GM12878 (cell line): ENCODE data around the gene SLC11A1. TPM values are rescaled to one million over a fixed set of nuclear protein-coding genes. Genes with fewer than 3 reads are reported as not detected.

Source experiments
- ATAC-seq: fragments of 200-7000 bp; cut with Tn5 transposase; 3 replicates; pipeline ENCODE4 v1.9.1; 2020; ENCODE audit warnings: mild to moderate bottlenecking, moderate library complexity
- BruUV-seq: library from RNA; stranded (reverse); fragments of 400-500 nt; replicated peaks from 2 replicates; lab custom pipeline; 2021; lab: Mats Ljungman, UMichigan
- CTCF ChIA-PET: fragments of 300-600 bp; sonication (Branson Sonifier 250); formaldehyde crosslinking; extraction: SDS; loops from one replicate; lab custom pipeline; 2021; ENCODE audit warnings: inconsistent platforms; lab: Yijun Ruan, JAX
- POLR2A ChIA-PET: fragments of 350-600 bp; formaldehyde crosslinking; extraction: SDS; loops from one replicate; lab custom pipeline; 2021; ENCODE audit warnings: inconsistent platforms; lab: Charles Lee
- RAD21 ChIA-PET: fragments of 300-600 bp; sonication (Branson Sonifier 250); formaldehyde crosslinking; loops from one replicate; lab custom pipeline; 2023; ENCODE audit warnings: antibody characterized with exemption; ENCODE audit not compliant: unreplicated experiment; lab: Charles Lee
- SMC1A ChIA-PET: fragments of 300-600 bp; sonication (Branson Sonifier 250); formaldehyde crosslinking; loops from one replicate; lab custom pipeline; 2023; ENCODE audit not compliant: unreplicated experiment, uncharacterized antibody; lab: Charles Lee
- DNase-seq: peaks from one replicate; pipeline ENCODE4 v3.0.0-alpha.2; 2011; ENCODE audit warnings: low read depth, low spot score
- FAIRE-seq: peaks from 3 replicates; lab custom pipeline; 2011; peaks lifted over from hg19 to GRCh38; lab: Jason Lieb, UNC
- H2AFZ ChIP-seq: 2 replicates; pipeline ENCODE4 v1.6.0; 2011; ENCODE audit warnings: low read depth, low read length, control low read depth; ENCODE audit not compliant: control insufficient read depth
- H3K27ac ChIP-seq: 2 replicates; pipeline ENCODE4 v1.5.1; 2011; ENCODE audit warnings: control low read depth; ENCODE audit not compliant: control insufficient read depth, insufficient read depth
- H3K27me3 ChIP-seq, 2 experiments: replicated peaks in 1 of 2; 2 replicates each; pipeline versions ENCODE4 v1.6.0 to v1.6.1; 2011; ENCODE audit warnings: low read length in 1 of 2; ENCODE audit not compliant: control insufficient read depth in 2 of 2, insufficient read depth in 2 of 2
- H3K36me3 ChIP-seq, 2 experiments: 2 replicates each; pipeline ENCODE4 v1.5.1; 2011; ENCODE audit warnings: low read length in 1 of 2; ENCODE audit not compliant: control insufficient read depth in 2 of 2, insufficient read depth in 2 of 2
- H3K4me1 ChIP-seq: 2 replicates; pipeline ENCODE4 v1.6.1; 2011; ENCODE audit warnings: mild to moderate bottlenecking, low read length, moderate library complexity, mixed read lengths; ENCODE audit not compliant: control insufficient read depth, insufficient read depth
- H3K4me2 ChIP-seq: 2 replicates; pipeline ENCODE4 v1.6.0; 2011; ENCODE audit warnings: control low read depth; ENCODE audit not compliant: control insufficient read depth, insufficient read depth
- H3K4me3 ChIP-seq: fragments of 200-600 bp; sonication (generic); 2 replicates; pipeline ENCODE4 v1.5.1; 2016
- H3K79me2 ChIP-seq: 2 replicates; pipeline ENCODE4 v1.6.0; 2011; ENCODE audit warnings: low read length; ENCODE audit not compliant: control insufficient read depth, insufficient read depth
- H3K9ac ChIP-seq: 2 replicates; pipeline ENCODE4 v1.8.0; 2011; ENCODE audit warnings: low read length, control low read depth, mixed read lengths; ENCODE audit not compliant: control insufficient read depth, insufficient read depth
- H3K9me3 ChIP-seq: replicated peaks from 3 replicates; pipeline ENCODE4 v1.5.1; 2011; ENCODE audit warnings: mild to moderate bottlenecking, low read length; ENCODE audit not compliant: control insufficient read depth, insufficient read depth
- H4K20me1 ChIP-seq: 2 replicates; pipeline ENCODE4 v1.6.0; 2011; ENCODE audit not compliant: control insufficient read depth, insufficient read depth
- MEF2A ChIP-seq: IDR thresholded peaks from 2 replicates; pipeline ENCODE4 v1.6.1; 2011; ENCODE audit warnings: low read depth, mild to moderate bottlenecking, low read length, moderate library complexity; ENCODE audit not compliant: insufficient read depth
- SPI1 ChIP-seq: IDR thresholded peaks from 2 replicates; pipeline ENCODE4 v1.6.1; 2011; ENCODE audit warnings: low read depth, mild to moderate bottlenecking, low read length, moderate library complexity, borderline replicate concordance; ENCODE audit not compliant: insufficient read depth
- WGBS: methylation state at CpG from one replicate; pipeline ENCODE4 v1.1.6; 2016; ENCODE audit warnings: low lambda C conversion rate; ENCODE audit not compliant: insufficient replicate concordance, insufficient coverage; ENCODE audit errors: missing lambda C conversion rate; 5-methylcytosine and 5-hydroxymethylcytosine counted together
- in situ Hi-C: fragments of 300-500 bp; cut with MboI; formaldehyde crosslinking; loops from 9 replicates; pipeline ENCODE4 v1.14.3; 2018; ENCODE audit warnings: mixed read lengths
- intact Hi-C: fragments of 100-400 bp; cut with micrococcal nuclease; formaldehyde crosslinking; loops from one replicate; pipeline ENCODE4 v1.14.2; 2022; ENCODE audit not compliant: unreplicated experiment
- polyA plus RNA-seq, 11 experiments: library from polyadenylated mRNA; depleted of rRNA in 4 of 11; unstranded in 6 of 11; stranded (reverse) in 5 of 11; fragments of >200 nt; fragmentation: Nextera tagmentation in 4 of 11; fragmentation: Illumina TruSeq in 1 of 11; extraction: Ambion mirVana in 4 of 11; extraction: Trizol in 1 of 11; gene quantifications; 1 replicate in 1 of 11; 2 replicates in 10 of 11; pipeline versions ENCODE4 v1.2.1 to v1.2.3, GENCODE V29; 2011 to 2016; ENCODE audit warnings: inconsistent platforms in 2 of 11, missing spikeins in 2 of 11, low read depth in 1 of 11
- total RNA-seq, 4 experiments: library from RNA; depleted of rRNA in 3 of 4; stranded (reverse); fragments of >200 nt in 3 of 4; fragmentation: Illumina TruSeq in 1 of 4; extraction: Trizol in 1 of 4; gene quantifications; 2 replicates each; pipeline versions ENCODE4 v1.2.1 to v1.2.3, GENCODE V29; 2013 to 2021
- TF ChIP-seq, protein P1 (sequence below): IDR thresholded peaks from 2 replicates; pipeline ENCODE4 v1.6.1; 2011; ENCODE audit warnings: borderline replicate concordance, low read depth, mild to moderate bottlenecking, moderate library complexity, low read length; ENCODE audit not compliant: insufficient read depth, poor library complexity, severe bottlenecking

SLC11A1 gene
- total and polyA plus RNA-seq, 10 of the 15 experiments (the other 5 are each of a cell fraction or from before 2014, with no cell fraction given): 0.03 to 0.38 (median 0.12) TPM

DNA sequence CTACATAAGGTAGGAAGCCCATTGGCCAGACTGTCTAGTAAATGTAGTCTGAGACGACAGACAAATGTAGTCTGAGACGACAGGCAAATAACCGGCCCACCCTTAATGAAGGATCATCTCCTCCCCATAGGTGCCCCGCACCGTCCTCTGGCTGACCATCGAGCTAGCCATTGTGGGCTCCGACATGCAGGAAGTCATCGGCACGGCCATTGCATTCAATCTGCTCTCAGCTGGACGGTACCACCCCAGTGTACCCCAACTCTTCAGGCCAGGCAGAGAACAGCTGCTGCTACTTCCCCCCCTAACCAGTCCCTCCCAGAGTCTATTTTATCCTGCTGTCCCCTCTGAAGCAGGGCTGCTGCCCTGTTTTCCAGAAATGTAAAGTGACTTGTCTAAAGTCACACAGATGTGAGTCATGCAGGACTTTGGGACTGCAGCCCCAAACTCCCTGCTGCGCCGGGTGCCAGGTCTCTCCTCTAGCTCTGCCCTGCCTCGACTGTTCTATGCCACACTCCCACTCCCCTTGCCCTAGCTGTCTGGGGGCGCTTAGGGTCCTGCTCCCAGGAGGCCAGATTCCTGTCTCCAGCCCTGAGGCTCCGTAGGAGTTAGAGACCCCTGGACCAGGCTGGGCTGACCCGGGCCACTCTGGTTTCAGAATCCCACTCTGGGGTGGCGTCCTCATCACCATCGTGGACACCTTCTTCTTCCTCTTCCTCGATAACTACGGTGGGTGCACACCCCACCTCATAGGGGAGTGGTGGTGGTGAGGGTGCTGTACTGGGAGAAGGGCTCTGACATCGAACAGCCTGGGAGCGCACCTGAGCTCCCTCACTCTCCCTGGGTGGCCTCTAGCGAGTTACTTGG lies 4.7 kb downstream of the SLC11A1 start:
- no peak; the same call in 2 of the 3 replicates for ATAC-seq
- TF ChIP-seq SPI1 (no peak), MEF2A (no peak)
- TF ChIP-seq, protein P1, sequence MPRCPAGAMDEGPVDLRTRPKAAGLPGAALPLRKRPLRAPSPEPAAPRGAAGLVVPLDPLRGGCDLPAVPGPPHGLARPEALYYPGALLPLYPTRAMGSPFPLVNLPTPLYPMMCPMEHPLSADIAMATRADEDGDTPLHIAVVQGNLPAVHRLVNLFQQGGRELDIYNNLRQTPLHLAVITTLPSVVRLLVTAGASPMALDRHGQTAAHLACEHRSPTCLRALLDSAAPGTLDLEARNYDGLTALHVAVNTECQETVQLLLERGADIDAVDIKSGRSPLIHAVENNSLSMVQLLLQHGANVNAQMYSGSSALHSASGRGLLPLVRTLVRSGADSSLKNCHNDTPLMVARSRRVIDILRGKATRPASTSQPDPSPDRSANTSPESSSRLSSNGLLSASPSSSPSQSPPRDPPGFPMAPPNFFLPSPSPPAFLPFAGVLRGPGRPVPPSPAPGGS: no peak
- Histone ChIP-seq H4K20me1 (no peaks in the 10 kb centered on the region), H3K4me3 (no peak overlapping the region), H3K9me3 (no peaks in the 10 kb centered on the region), H3K27ac (no peak overlapping the region), H2AFZ (no peak overlapping the region), H3K36me3 (no peaks in the 10 kb centered on the region), H3K4me2 (no peak overlapping the region), H3K9ac (no peak overlapping the region), H3K4me1 (no peaks in the 10 kb centered on the region), H3K27me3 (no peaks in the 10 kb centered on the region; a peak in 2 of 4 replicates), H3K79me2 (no peaks in the 10 kb centered on the region)
- ChIA-PET RAD21 (interaction anchor here (1.7 kb wide), 1 partner anchor 115 kb away, joined by 5 read pairs; no protein-coding TSS in a partner anchor), CTCF (no interaction called here), SMC1A (interaction anchor here (1.0 kb wide), 1 partner anchor 15 kb away, joined by 3 read pairs; no protein-coding TSS in a partner anchor), POLR2A (no interaction called here)
- no peak for FAIRE-seq
- 54% methylated on average over 21 of the region's 23 CpGs for WGBS
- BruUV-seq: no TSS peak
- no peak for DNase-seq
- in situ Hi-C loops (loop anchor here (25.0 kb wide), 1 partner anchor 99 kb away; the partner anchor contains the start of gene TMBIM1), intact Hi-C loops (no loop called here)
